Activated T-cell treated with anti-CD3 and anti-CD28 coated beads for 1 hour (primary cell): ENCODE results near the gene INSRR.
A peak's percentile ranks its signal among the peaks of the same experiment; 100 is the strongest.

Source experiments
- DNase-seq: peaks from one replicate; pipeline ENCODE4 v3.0.0-alpha.2; 2020; ENCODE audit warnings: low read depth

Gene INSRR

GRCh38 chr1:156826630-156827029, 32.3 kb downstream of the INSRR start:
- no peak for DNase-seq

DNA sequence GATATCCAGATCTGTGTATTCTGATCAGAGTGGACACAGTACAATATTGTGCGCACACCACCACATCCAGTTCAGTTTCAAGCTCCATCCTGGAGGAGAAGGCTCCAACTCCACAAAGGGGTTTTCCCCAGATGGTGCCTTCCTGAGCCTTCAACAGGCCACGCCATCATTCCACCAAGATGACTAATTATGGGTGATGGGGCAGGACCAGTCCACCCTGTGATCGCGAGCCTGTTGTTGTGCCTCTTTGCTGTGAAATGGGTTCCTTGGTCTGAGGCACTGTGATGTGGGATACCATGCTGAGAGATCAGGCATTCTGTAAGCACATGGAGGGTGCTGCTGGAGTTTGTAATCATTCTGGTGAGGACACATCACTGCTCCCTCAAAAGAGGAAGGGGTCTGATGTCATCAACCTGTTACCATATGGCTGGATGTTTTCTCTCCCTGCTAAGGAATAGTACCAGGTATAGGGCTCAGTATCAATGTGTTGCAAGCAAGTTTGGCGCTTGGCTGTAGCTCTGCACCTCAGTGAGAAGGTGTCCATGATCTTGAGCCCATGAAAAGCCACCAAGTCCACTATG, 35.6 kb downstream of the INSRR start:
- no peak for DNase-seq

DNA sequence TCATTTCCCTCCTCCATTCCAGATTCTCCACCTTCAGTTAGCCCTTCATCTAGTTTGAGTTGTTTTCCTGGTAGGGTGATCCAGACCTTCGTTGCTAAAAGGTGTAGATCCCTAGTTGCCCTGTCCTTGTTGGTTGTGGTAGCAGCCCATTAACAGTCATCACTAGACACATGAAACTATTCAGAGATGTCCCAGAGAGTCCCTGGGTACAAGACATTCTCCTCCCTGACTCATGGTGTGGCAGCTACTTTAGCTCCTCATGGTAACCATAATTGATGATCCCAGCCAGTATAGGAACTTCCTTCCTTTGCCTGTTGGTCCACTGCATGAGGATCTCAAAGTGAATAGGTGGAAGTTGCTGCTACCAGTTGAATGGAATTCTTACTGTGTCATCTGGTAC, 36.2 kb downstream of the INSRR start:
- DNase-seq = no peak

GRCh38 chr1:156821801-156822200, 37.1 kb downstream of the INSRR start:
- no peak for DNase-seq

GRCh38 chr1:156816561-156817328, 42.2 kb downstream of the INSRR start, which contains the start of gene SH2D2A:
TSS of gene SH2D2A (minus strand) at chr1:156816848. CDS start at chr1:156816708, 140 bp downstream.
- DNase-seq = peak; percentile 88

DNA sequence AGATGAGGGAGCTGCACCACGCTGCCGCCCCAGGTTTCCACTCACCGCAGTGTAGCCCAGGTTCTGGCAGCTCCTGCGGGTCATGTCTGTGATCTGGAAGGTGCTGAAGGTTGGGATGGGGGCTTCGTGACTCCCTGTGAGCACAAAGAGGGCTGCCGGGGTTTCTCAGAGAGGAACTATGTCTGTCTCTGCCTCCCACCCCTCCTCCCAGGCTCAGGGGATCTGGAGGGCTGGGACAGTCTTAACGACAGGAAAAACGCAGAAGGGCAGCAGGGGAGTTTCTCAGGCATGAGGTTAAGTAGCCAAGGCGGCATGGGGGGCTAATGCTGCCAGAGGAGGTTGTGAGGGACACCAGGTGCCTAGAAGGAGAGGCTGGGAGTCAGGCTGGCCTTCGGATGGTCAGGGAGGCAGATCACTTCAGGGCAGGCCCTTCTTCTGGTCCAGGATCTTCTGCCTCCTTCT, 42.9 kb downstream of the INSRR start:
- no peak for DNase-seq

DNA sequence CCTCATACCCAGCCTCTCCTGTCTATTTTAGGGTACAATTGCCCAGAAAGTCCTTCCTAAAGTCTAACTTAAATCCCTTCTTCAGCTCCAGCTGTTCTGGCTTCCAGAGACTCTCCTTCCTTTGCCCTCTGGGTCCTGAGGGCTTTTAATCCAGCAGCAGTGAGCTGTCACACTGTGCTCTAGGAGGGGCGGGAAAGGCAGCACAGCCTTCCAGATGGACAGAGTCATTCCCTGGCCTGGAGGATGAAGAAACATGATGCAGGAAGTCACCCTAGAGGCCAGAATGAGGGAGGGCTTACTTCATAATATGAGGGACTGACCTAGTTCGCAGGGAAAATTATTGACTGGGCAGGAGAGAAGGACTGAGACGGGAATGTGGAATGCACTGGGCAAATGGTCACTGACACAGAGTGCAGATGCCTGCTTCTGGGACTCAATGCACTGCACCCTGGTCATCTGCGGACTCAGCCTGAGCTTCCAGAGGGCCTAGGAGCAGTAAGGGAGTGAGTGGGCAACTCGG, 43.5 kb downstream of the INSRR start:
- no peak for DNase-seq

DNA sequence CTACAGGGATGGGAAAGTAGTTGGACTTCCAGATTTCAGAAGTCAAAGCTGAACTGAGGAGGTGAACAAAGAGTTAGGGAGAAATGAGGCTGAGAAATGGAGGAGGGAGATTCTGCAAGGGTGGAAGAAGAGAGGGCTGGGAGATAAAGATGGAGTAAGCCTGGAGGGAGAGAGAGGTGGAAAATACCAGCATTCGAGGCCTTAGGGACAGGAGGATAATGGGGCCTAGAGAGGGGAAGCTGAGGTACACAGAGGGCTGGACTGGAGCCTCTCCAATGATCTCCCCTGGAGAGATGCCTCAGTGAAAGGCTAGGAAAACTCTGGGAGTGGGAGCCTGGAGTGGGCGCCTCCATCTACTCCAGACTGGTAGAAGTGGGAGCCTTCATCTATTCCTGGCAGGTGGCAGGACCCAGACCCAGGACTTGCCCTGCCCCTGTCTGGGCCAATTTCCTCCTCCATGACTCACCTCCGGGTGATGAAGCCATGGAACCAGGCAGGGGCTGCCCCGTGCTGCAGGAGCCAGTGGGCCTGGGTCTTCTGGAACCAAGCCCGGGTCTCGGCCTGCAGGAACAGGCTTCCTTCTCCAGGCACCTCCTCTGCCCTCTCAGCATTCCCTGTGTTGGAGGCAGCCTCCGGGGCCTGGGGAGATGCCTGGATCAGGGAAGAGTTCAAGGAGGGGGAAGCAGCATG, 44.2 kb downstream of the INSRR start:
- DNase-seq = no peak

DNA sequence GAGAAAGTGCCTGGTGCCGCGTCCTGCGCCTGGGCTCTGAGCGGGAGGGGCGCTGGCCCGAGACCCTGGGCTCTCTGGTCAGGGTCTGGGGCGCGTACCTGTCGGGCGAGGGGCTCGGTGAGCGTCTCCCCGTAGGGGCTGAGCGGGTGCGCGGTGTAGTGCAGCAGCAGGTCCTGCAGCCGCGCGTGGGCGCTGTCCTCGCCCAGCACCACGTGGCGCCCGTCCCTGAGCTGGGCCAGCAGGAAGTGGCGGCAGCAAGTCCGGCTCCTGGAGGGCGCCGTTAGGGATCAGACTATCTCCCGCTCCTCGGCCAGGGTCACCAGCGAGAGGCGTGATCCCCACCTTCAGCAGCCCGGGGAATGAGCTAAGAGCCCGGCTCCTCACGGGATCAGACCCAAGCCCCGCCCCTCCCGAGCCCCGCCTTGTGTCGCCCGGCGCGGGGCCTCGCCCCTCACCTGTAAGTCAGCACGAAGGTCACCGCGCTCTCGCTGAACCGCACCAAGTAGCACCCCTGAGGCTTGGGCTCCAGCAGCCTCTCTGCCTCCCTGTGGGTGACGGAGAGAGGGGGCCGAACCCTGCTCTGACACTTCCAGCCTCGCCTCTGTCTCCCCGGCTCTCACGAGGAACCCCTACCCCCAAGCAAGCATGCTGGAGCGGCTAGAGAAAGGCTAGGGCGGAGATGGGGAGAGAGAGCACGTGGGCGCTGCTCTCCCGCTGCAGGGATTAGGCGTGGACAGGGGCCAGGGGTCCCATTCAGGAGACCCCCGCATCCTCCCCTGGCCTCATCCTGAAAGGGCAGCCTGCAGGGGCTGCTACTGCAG, 45.0 kb downstream of the INSRR start:
- DNase-seq = peak; percentile 64

DNA sequence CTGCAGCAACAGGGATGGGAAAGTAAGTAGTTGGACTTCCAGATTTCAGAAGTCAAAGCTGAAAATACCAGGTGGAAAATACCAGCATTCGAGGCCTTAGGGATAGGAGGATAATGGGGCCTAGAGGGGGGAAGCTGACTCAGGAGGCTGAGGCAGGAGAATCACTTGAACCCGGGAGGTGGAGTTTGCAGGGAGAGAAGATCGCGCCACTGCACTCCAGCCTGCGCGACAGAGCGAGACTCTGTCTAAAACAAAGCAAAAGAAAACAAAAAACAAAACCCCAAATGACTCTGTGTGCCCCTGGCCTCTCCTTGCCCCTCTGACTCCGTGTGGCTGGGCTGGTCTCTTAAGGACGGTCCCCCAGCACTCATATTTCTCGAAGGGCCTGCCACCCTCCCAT, 45.6 kb downstream of the INSRR start:
- DNase-seq = no peak

GRCh38 chr1:156812293-156812990, 46.5 kb downstream of the INSRR start:
- DNase-seq = no peak

GRCh38 chr1:156811168-156811567, 47.7 kb downstream of the INSRR start:
- no peak for DNase-seq

- DNase-seq = no peak
These were observed 49.1 kb downstream of the INSRR start for GRCh38 chr1:156809711-156810366.

DNA sequence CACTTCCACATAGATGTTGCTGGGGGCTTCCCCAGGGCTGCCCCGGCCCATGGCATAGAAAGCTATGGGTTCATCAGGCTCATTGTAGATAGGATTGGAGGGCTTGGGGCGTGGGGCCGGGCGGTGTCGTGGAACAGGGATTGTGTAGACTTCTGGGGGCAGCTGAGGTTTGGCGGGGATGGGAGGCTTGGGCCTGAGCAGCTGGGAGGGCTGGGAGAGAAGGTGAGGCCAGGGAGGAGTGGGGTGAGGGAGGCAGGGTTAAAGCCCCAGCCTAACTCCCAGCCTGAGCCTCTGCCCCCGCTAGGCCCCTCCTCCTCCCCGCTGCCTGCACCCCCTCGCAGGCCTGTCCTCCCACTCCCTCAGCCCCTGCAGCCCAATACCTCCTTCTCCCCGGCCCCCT, 49.6 kb downstream of the INSRR start:
- no peak for DNase-seq

GRCh38 chr1:156808186-156809030, 50.5 kb downstream of the INSRR start:
- no peak for DNase-seq

- DNase-seq = no peak
These were observed 51.3 kb downstream of the INSRR start for GRCh38 chr1:156807627-156808026.

DNA sequence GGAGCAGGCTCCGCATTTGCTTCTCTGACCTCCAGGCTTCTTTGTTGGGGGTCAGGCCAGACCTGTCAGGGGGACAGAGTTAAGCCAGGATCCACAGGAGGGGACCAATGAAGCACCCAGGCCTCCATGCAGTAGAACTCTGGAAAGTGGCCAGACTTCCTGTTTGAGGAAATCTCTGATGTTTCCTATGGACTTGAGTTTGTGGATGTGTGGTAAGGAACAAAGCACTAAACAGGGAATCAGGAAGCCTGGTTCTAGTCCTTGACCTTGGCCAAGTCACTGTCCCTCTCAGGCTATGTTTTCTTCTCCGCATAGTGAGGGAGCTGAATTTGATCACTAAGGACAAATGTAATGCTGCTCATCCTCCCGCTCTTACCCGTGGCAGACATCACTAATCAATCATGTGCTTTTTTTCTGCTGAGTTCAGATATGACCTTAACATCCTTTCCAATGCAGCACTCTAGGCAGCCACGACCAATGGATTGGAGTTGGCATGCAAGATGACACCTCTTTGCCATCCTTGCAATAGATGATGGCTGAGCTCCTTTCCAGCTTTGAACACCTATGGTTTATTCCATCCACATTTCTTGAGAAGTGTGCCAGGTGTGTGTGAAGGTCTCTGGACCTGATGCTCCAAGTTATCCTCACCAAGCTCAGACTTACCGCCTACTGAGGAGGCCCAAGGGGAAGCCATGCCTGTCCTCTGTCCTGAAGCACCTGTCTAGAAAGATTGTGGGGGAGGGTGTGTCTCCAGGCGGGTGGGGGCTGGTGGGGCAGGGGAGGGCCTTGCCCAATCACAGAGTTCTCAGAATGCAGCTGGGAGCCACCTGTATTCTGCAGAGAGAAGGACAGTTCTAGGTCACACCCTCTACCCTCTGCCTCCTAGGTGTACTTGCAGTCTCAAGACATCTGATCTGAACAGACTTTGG, 52.1 kb downstream of the INSRR start:
- no peak for DNase-seq

DNA sequence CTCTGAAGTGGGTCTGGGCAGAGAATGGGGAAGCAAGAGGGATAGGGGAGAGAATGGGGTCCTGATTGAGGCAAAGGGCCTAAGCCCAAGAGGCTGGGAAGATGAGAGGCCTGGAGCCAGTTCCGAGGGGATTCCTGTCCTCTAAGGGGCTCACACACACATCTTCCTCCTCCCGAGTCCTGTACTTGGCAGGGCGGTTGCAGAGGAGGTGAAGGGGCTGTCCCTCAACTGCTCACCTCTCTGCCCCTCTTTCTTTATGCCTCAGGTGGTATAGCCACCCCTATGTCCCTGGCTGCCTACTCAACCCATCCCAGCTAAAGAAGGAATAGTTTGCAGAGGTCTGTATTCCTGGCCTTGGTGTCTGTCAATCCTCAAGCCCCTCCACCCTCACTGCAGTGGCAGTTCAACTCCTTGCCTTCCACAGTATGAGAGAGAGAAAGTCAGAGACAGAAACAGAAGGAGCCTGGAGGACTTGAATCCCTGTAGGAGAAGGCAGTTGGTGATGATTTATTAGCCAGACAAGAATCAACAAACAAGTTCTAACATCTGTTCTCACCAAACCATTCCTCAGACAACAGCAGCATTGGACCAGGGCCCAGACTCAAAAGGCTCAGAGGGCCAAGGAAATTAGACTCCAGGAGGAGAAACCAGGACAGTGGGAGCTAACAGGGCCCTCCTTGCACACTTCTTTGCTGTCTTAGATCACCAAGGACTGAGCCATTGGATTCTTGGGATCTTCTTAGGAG, 53.0 kb downstream of the INSRR start:
- DNase-seq = no peak
